Adrenal gland (tissue), 12 donors: ENCODE results near the gene SIL1. TPM values are rescaled to one million over a fixed set of nuclear protein-coding genes. Genes with fewer than 3 reads are reported as not detected.

Experiments
- DNase-seq, 7 donors: peaks; one replicate each; pipeline ENCODE4 v3.0.0-alpha.2; 2019 to 2020
- H3K27ac ChIP-seq, 5 donors: fragments of 200-600 bp; sonication (generic) in 4 of 5; 1 replicate in 3 of 5; 2 replicates in 2 of 5; pipeline versions ENCODE4 v1.5.1 to v1.8.0; 2016 to 2020; ENCODE audit warnings: mild to moderate bottlenecking in 1 of 5
- H3K27me3 ChIP-seq: fragments of 200-600 bp; 2 replicates; pipeline ENCODE4 v1.8.0; 2021
- H3K36me3 ChIP-seq, 2 donors: fragments of 200-600 bp; replicated peaks in 1 of 2; 1 replicate in 1 of 2; 2 replicates in 1 of 2; pipeline versions ENCODE4 v1.5.1 to v1.8.0; 2018 to 2022
- H3K4me1 ChIP-seq, 2 donors: fragments of 200-600 bp; replicated peaks in 1 of 2; 1 replicate in 1 of 2; 2 replicates in 1 of 2; pipeline versions ENCODE4 v1.5.1 to v1.8.0; 2018 to 2021
- H3K4me3 ChIP-seq, 4 donors: fragments of 200-600 bp; sonication (generic) in 3 of 4; one replicate each; pipeline ENCODE4 v1.5.1; 2016 to 2018
- H3K9me3 ChIP-seq, 3 donors: fragments of 200-600 bp; sonication (generic) in 1 of 3; replicated peaks in 1 of 3; 1 replicate in 2 of 3; 2 replicates in 1 of 3; pipeline versions ENCODE4 v1.5.1 to v1.8.0; 2016 to 2021
- CTCF ChIP-seq, 6 experiments: fragments of 450-650 bp in 4 of 6; fragments of 200-600 bp in 2 of 6; sonication (generic) in 1 of 6; IDR thresholded peaks; 1 replicate in 5 of 6; 2 replicates in 1 of 6; pipeline versions ENCODE4 v1.5.1 to v1.8.0; 2016 to 2021; ENCODE audit warnings: antibody characterized with exemption in 6 of 6, mild to moderate bottlenecking in 2 of 6, moderate library complexity in 1 of 6
- POLR2A ChIP-seq, 2 donors: fragments of 450-650 bp; IDR thresholded peaks; one replicate each; pipeline ENCODE4 v1.6.1; 2017; ENCODE audit warnings: antibody characterized with exemption in 2 of 2, mild to moderate bottlenecking in 2 of 2, moderate library complexity in 1 of 2
- WGBS, 4 donors: extraction: QIAGEN DNeasy Blood & Tissue Kit in 2 of 4; methylation state at CpG; one replicate each; pipeline versions ENCODE4 v1.1.5 to v1.1.7; 2013 to 2017; 5-methylcytosine and 5-hydroxymethylcytosine counted together
- intact Hi-C, 2 donors: fragments of 100-400 bp; cut with DNase I; formaldehyde crosslinking; loops; one replicate each; pipeline versions ENCODE4 v1.14.1 to v1.15.0; 2022 to 2023
- polyA plus RNA-seq, 3 donors: library from polyadenylated mRNA; stranded (reverse); fragments of 200-250 nt in 2 of 3; fragments of 350-450 nt in 1 of 3; fragmentation: Illumina TruSeq in 1 of 3; extraction: RNeasy Lipid Tissue Mini Kit (QIAGEN cat#74804) in 1 of 3; gene quantifications; one replicate each; pipeline ENCODE4 v1.2.3, GENCODE V29; 2013 to 2014
- total RNA-seq, 9 donors: library from RNA; depleted of rRNA in 4 of 9; stranded (reverse); fragments of >200 nt in 4 of 9; fragments of 120-200 nt in 1 of 9; fragmentation: NEBNext Ultra II Directional in 1 of 9; extraction: Animal tissue kit (Norgen Biotek cat#: 25700) in 1 of 9; gene quantifications; one replicate each; pipeline versions ENCODE4 v1.1.0 to v1.2.4, GENCODE V29; 2013 to 2023
- donor health status: healthy with polysubstance abuse.
- donor health status: Bipolar disorder and iron deficiency.
- donor health status: DM: yes; HTN: yes; CAD: no.
- donor health status: DM: no; HTN: no; CAD: no.
- donor health status: DM: no; HTN: no; CAD: no.
- donor health status: DM: yes; HTN: yes; CAD: no.

The SIL1 gene
- total and polyA plus RNA-seq, 12 donors, result 81.9 to 313 (median 142) TPM

GRCh38 chr5:139131465-139131864 is 66.7 kb downstream of the SIL1 start:
- Histone ChIP-seq H3K27me3 (no peaks in the 10 kb centered on the region), H3K36me3 (no peaks in the 10 kb centered on the region), H3K9me3 (no peaks in the 10 kb centered on the region), H3K4me3 (peak overlapping the region in 1 of 4 donors; percentile 34), H3K27ac (peak overlapping the region; percentile 73 to 94 (median 91)), H3K4me1 (peaks cover 28 to 37% of the 10 kb centered on the region in 2 donors)
- peak; percentile 63 to 88 (median 83) for DNase-seq
- 12 to 27% (median 22%) methylated on average over 6 of the region's 6 CpGs for WGBS, 4 donors
- peak in 1 of 2 donors; percentile 64 for TF ChIP-seq POLR2A (IDR thresholded peaks at IDR 0.05)
- TF ChIP-seq CTCF (IDR thresholded peaks at IDR 0.05), result no peak
- intact Hi-C loops, result no loop called here

- H3K4me1 ChIP-seq, result peaks cover 31 to 41% of the 10 kb centered on the region in 2 donors
- intact Hi-C loops, result no loop called here
- TF ChIP-seq CTCF (IDR thresholded peaks at IDR 0.05), result no peak
- no peak for TF ChIP-seq POLR2A (IDR thresholded peaks at IDR 0.05)
- peak overlapping the region in 4 of 5 donors; percentile 85 to 94 (median 92) for H3K27ac ChIP-seq
- H3K9me3 ChIP-seq, result no peaks in the 10 kb centered on the region
- 21 to 45% (median 31%) methylated on average over 3 of the region's 3 CpGs for WGBS, 4 donors
- H3K4me3 ChIP-seq, result peak overlapping the region in 1 of 4 donors; percentile 34
- H3K27me3 ChIP-seq, result no peaks in the 10 kb centered on the region
- H3K36me3 ChIP-seq, result no peaks in the 10 kb centered on the region
- no peak for DNase-seq
Observed at GRCh38 chr5:139131062-139131461, 67.1 kb downstream of the SIL1 start.

GRCh38 chr5:139130214-139130613 is 68.0 kb downstream of the SIL1 start:
- intact Hi-C loops, result no loop called here
- no peaks in the 10 kb centered on the region for H3K27me3 ChIP-seq
- peak overlapping the region in 1 of 5 donors; percentile 94 for H3K27ac ChIP-seq
- peaks cover 31 to 48% of the 10 kb centered on the region in 2 donors for H3K4me1 ChIP-seq
- no peak for DNase-seq
- 87 to 98% (median 91%) methylated on average over 4 of the region's 4 CpGs for WGBS, 4 donors
- H3K36me3 ChIP-seq, result peaks cover 0 to 5% of the 10 kb centered on the region in 2 donors
- no peak for TF ChIP-seq POLR2A (IDR thresholded peaks at IDR 0.05)
- no peak for TF ChIP-seq CTCF (IDR thresholded peaks at IDR 0.05)
- H3K9me3 ChIP-seq, result no peaks in the 10 kb centered on the region
- H3K4me3 ChIP-seq, result no peak overlapping the region

- intact Hi-C loops, result no loop called here
- peak overlapping the region in 4 of 5 donors; percentile 33 to 72 (median 69) for H3K27ac ChIP-seq
- 34 to 42% (median 38%) methylated on average over 2 to 3 of the region's 3 CpGs for WGBS, 4 donors
- no peaks in the 10 kb centered on the region for H3K9me3 ChIP-seq
- H3K36me3 ChIP-seq, result peaks cover 0 to 5% of the 10 kb centered on the region in 2 donors
- DNase-seq, result peak; percentile 61 to 89 (median 85)
- TF ChIP-seq POLR2A (IDR thresholded peaks at IDR 0.05) (peak in 1 of 2 donors; percentile 45), CTCF (IDR thresholded peaks at IDR 0.05) (no peak)
- no peaks in the 10 kb centered on the region for H3K27me3 ChIP-seq
- peaks cover 22 to 37% of the 10 kb centered on the region in 2 donors for H3K4me1 ChIP-seq
- H3K4me3 ChIP-seq, result no peak overlapping the region
Observed at GRCh38 chr5:139126711-139127111, 71.5 kb downstream of the SIL1 start.
